ENCODE measurements around the gene CDK2AP2.
"Not testable (repeated sequence)": the region's sequence is repeated elsewhere in the genome, so short reads cannot be mapped to it uniquely, and the experiment has no call there.

Gene CDK2AP2

DNA sequence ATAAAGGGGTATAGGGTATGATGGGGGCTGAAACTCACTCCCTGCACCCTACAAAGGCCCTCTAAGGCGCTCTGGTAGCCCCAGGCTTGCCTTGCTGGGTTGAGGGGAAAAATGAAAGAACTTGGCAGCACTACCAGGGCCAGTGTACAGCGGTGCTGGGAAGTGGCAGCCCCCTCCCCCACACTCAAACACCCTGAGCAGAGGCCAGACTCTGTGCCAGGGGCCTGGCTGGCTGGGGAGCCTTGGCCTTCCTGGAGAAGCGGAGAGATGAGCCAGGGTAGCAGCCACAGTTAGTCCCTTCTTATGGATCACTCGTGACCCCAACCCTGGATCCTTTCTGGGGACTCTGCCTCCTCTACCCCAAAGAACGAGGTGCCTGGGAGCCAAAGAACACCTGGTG, 41.6 kb downstream of the CDK2AP2 start:
- TF ChIP-seq, protein P1, sequence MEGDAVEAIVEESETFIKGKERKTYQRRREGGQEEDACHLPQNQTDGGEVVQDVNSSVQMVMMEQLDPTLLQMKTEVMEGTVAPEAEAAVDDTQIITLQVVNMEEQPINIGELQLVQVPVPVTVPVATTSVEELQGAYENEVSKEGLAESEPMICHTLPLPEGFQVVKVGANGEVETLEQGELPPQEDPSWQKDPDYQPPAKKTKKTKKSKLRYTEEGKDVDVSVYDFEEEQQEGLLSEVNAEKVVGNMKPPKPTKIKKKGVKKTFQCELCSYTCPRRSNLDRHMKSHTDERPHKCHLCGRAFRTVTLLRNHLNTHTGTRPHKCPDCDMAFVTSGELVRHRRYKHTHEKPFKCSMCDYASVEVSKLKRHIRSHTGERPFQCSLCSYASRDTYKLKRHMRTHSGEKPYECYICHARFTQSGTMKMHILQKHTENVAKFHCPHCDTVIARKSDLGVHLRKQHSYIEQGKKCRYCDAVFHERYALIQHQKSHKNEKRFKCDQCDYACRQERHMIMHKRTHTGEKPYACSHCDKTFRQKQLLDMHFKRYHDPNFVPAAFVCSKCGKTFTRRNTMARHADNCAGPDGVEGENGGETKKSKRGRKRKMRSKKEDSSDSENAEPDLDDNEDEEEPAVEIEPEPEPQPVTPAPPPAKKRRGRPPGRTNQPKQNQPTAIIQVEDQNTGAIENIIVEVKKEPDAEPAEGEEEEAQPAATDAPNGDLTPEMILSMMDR (IDR thresholded peaks at IDR 0.05; ENCODE audit: extremely low read depth, insufficient read depth, missing control alignments), result no peak
- in situ Hi-C loops (cut with MboI; ENCODE audit: low pct_unique_long_range_greater_than_20kb, low sequenced_read_pairs, unreplicated experiment), result loop anchor here (10.0 kb wide), 1 partner anchor 62 kb away; the partner anchor contains the start of genes PPP1CA and TBC1D10C
- DNase-seq (ENCODE audit: low spot score), result no peak

DNA sequence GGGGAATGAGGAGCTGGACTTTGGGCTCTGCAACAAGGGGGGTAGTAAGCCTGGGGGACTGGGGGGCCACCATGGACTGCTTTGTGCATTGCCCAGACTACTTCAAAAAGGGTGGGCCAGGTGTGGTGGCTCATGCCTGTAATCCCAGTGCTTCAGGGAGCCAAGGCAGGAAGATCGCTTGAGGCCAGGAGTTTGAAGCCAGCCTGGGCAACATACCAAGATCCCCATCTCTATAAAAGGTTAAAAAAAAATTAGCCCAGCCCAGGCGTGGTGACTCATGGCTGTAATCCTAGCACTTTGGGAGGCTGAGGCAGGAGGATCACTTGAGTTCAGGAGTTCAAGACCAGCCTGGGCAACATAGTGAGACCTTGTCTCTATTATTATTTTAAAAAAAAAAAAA, 42.4 kb downstream of the CDK2AP2 start:
- not testable (repeated sequence) for DNase-seq (ENCODE audit: low spot score)
- in situ Hi-C loops (cut with MboI; ENCODE audit: low pct_unique_long_range_greater_than_20kb, low sequenced_read_pairs, unreplicated experiment), result loop anchor here (10.0 kb wide), 1 partner anchor 61 kb away; the partner anchor contains the start of genes PPP1CA and TBC1D10C

DNA sequence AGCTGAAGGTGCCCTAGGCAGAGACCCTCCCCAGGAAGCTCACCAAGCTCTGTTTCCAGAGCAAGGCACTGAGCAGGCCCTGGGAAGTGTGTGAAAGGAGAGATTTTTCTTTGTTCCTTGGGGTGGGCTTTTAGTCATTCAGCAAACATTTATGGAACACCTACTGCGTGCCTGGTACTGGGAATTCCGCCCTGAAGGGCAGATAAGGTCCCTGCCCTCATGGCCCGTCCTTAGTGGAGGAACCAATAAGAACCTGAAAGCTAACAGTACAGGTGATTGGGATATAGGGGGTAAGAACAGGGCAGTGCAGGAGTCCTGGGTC, 42.8 kb downstream of the CDK2AP2 start:
- no peak for DNase-seq (ENCODE audit: low spot score)
- TF ChIP-seq, protein P1 (IDR thresholded peaks at IDR 0.05; ENCODE audit: extremely low read depth, insufficient read depth, missing control alignments), result no peak
- in situ Hi-C loops (cut with MboI; ENCODE audit: low pct_unique_long_range_greater_than_20kb, low sequenced_read_pairs, unreplicated experiment), result loop anchor here (10.0 kb wide), 1 partner anchor 60 kb away; the partner anchor contains the start of genes PPP1CA and TBC1D10C

DNA sequence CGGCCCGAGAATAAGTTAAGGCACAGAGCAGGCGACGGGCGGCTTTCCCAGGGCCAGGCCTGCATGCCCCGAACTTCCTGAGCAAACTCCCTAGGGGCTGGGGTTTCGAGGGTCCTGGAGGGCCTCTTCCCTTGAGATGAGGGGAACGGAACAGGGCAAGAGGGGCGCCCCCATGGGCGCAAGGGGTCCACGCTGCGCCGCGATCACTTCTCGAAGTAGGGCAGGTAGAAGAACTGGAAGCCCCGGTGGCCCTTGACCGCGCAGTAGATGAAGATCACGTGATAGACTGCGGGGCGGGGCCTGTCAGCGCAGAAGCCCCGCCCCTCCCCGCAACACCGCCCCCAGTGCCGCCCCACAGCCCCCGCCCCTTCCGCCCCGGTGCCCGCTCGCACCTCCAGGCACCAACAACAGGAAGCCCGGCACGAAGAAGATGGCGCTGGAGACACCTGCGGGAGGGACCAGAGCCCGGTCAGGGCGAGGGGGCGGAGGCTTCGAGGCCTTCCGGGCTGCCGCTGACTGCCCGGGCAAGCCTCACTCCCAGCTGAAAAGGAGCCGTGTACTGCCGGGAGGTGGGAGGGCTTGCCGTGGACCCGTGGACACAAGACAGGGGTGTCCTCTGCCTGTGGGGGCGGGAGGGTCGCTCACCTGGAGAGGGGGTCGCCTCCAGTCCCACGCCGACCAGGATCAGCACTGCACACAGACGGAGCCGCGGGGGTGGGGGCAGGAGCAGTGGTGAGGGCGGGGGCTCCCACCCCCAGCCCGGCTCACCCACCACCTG, 43.4 kb downstream of the CDK2AP2 start:
- in situ Hi-C loops (cut with MboI; ENCODE audit: low pct_unique_long_range_greater_than_20kb, low sequenced_read_pairs, unreplicated experiment), result loop anchor here (10.0 kb wide), 1 partner anchor 60 kb away; the partner anchor contains the start of genes PPP1CA and TBC1D10C
- peak; percentile 96 for DNase-seq (ENCODE audit: low spot score)

DNA sequence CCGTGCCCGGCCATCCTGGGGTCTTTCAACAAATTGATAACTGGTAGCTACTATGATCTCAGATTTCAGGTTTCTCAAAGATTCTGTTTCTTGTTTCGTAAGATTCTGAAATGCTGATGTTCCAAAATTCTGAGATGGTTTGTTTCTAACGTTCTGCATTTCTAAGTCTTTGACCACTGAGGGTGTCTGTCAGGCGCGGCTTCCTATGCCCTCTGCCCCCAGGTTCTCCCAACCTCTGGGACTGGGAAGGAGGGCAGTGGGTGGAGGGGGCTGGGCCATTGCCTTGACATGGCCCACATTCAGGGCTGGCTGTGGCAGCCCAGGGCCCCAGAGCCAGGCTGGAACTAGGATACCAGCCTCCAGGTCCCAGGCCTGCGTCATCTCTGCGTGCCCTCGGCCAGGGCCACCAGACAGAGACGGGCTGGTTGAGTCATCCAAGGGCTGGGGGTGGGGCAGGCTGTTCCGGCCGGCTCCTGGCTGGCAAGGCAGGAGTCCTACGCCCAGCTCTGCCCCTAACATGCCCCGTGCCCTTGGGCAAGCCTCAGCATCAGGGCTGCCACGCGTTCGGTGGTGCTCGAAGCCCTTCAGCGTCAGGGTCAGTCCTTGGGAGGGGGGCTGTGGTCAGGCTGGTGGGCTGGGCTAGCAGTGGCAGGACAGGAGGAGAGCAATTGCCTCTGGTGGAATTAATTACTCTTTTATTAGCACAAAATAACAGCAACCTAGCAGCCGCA, 44.1 kb downstream of the CDK2AP2 start:
- DNase-seq (ENCODE audit: low spot score), result no peak
- in situ Hi-C loops (cut with MboI; ENCODE audit: low pct_unique_long_range_greater_than_20kb, low sequenced_read_pairs, unreplicated experiment), result loop anchor here (10.0 kb wide), 1 partner anchor 59 kb away; the partner anchor contains the start of genes PPP1CA and TBC1D10C
- TF ChIP-seq, protein P1 (IDR thresholded peaks at IDR 0.05; ENCODE audit: extremely low read depth, insufficient read depth, missing control alignments), result no peak

More for the DNA sequence above, 43.4 kb downstream of the CDK2AP2 start:
- TF ChIP-seq, protein P1 (IDR thresholded peaks at IDR 0.05; ENCODE audit: extremely low read depth, insufficient read depth, missing control alignments), result no peak

DNA sequence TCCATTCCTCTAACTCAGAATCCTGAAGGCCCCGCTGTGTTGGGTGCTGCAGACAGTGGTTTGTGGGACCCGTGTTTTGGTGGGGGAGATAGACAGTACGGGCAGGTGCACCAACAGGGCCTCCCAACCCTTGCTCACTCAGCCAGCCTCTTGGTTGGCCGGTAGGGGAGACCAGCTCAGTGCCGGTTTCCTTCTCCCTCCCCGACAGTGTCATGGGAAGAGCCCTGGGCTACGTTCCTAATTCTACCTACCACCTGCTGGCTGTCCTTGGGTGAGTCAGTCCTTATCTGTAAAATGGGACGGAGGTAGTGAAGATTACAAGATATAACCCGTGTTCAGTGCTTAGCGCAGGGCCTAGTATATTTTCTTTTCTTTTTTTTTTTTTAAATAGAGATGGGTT, 44.8 kb downstream of the CDK2AP2 start:
- in situ Hi-C loops (cut with MboI; ENCODE audit: low pct_unique_long_range_greater_than_20kb, low sequenced_read_pairs, unreplicated experiment), result loop anchor here (10.0 kb wide), 1 partner anchor 58 kb away; the partner anchor contains the start of genes PPP1CA and TBC1D10C
- TF ChIP-seq, protein P1 (IDR thresholded peaks at IDR 0.05; ENCODE audit: extremely low read depth, insufficient read depth, missing control alignments), result no peak
- no peak for DNase-seq (ENCODE audit: low spot score)

DNA sequence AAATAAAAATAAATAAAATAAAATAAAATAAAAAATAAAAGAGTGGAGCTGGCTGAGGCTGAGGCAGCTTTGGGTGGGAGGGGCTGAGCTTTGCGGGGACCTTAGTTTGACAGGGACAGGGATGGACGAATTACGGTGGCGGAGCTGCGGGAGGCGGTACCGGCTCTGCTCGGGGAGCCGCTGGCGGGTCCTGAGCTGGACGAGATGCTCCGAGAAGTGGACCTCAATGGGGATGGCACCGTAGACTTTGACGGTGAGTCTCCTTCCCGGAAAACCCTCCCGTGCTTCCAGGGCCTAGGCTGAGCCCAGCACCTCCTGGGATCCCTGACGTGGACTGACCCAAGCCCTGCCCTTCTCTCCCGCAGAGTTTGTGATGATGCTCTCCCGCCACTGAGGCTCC, 49.7 kb downstream of the CDK2AP2 start:
- in situ Hi-C loops (cut with MboI; ENCODE audit: low pct_unique_long_range_greater_than_20kb, low sequenced_read_pairs, unreplicated experiment), result no loop called here
- DNase-seq (ENCODE audit: low spot score), result no peak
- TF ChIP-seq, protein P1 (IDR thresholded peaks at IDR 0.05; ENCODE audit: extremely low read depth, insufficient read depth, missing control alignments), result no peak

Measured in GM13977 (cell line).